Parathyroid adenoma (tissue), 2 donors: ENCODE measurements around the gene FAM53A.

Experiments
- H2AFZ ChIP-seq: fragments of 300-600 bp; sonication (generic); one replicate; pipeline ENCODE4 v1.7.0; 2017; ENCODE audit warnings: antibody characterized with exemption, mild to moderate bottlenecking
- H3K27ac ChIP-seq: fragments of 300-600 bp; sonication (generic); one replicate; pipeline ENCODE4 v1.7.0; 2017
- H3K27me3 ChIP-seq: fragments of 300-600 bp; sonication (generic); one replicate; pipeline ENCODE4 v1.7.0; 2017; ENCODE audit warnings: low read length; ENCODE audit not compliant: control insufficient read depth, insufficient read depth
- H3K36me3 ChIP-seq: fragments of 300-600 bp; sonication (generic); one replicate; pipeline ENCODE4 v1.7.0; 2017; ENCODE audit warnings: low read length; ENCODE audit not compliant: control insufficient read depth, insufficient read depth
- H3K4me1 ChIP-seq: fragments of 300-600 bp; sonication (generic); one replicate; pipeline ENCODE4 v1.7.0; 2017; ENCODE audit warnings: control low read depth
- H3K4me2 ChIP-seq: fragments of 300-600 bp; sonication (generic); one replicate; pipeline ENCODE4 v1.7.0; 2017; ENCODE audit warnings: low read length
- H3K4me3 ChIP-seq: fragments of 300-600 bp; sonication (generic); one replicate; pipeline ENCODE4 v1.7.0; 2017; ENCODE audit warnings: low read depth, low read length
- H3K79me2 ChIP-seq: fragments of 300-600 bp; sonication (generic); one replicate; pipeline ENCODE4 v1.7.0; 2017; ENCODE audit warnings: control low read depth
- H3K9ac ChIP-seq: fragments of 300-600 bp; sonication (generic); one replicate; pipeline ENCODE4 v1.7.0; 2017; ENCODE audit warnings: mild to moderate bottlenecking
- H3K9me3 ChIP-seq: fragments of 300-600 bp; sonication (generic); one replicate; pipeline ENCODE4 v1.7.0; 2017; ENCODE audit warnings: low read length; ENCODE audit not compliant: control insufficient read depth
- CTCF ChIP-seq: fragments of 300-600 bp; sonication (generic); IDR thresholded peaks from one replicate; pipeline ENCODE4 v1.7.0; 2017; ENCODE audit warnings: antibody characterized with exemption, mild to moderate bottlenecking
- donor health status: primary hyperparathyroidism.

Gene FAM53A

GRCh38 chr4:1683736-1684505, at the start of gene FAM53A:
Gene FAM53A, minus strand, starts transcription at chr4:1684313. Its CDS starts 15,572 bp downstream, at chr4:1668741.
- H3K9ac ChIP-seq = no peak within 1 kb of the TSS
- peak within 1 kb of the TSS; percentile 52 for H3K4me3 ChIP-seq
- no peaks in the 10 kb centered on the region for H3K9me3 ChIP-seq
- peak within 1 kb of the TSS; percentile 33 for H2AFZ ChIP-seq
- peak within 1 kb of the TSS; percentile 53 for H3K4me2 ChIP-seq
- no peaks in the 10 kb centered on the region for H3K79me2 ChIP-seq
- H3K27me3 ChIP-seq = no peaks in the 10 kb centered on the region
- H3K36me3 ChIP-seq = no peaks in the 10 kb centered on the region
- no peaks in the 10 kb centered on the region for H3K4me1 ChIP-seq
- no peak for TF ChIP-seq CTCF
- no peak within 1 kb of the TSS for H3K27ac ChIP-seq

- no peak for TF ChIP-seq CTCF
- Histone ChIP-seq H3K27ac (no peak overlapping the region), H3K36me3 (no peaks in the 10 kb centered on the region), H3K9ac (no peak overlapping the region), H3K4me2 (no peak overlapping the region), H2AFZ (no peak overlapping the region), H3K79me2 (peaks cover 2% of the 10 kb centered on the region), H3K27me3 (no peaks in the 10 kb centered on the region), H3K9me3 (no peaks in the 10 kb centered on the region), H3K4me1 (no peaks in the 10 kb centered on the region), H3K4me3 (no peak overlapping the region)
These were observed 48.8 kb upstream of the FAM53A start for GRCh38 chr4:1732911-1733310.

- no peak overlapping the region for H3K9ac ChIP-seq
- H3K4me3 ChIP-seq = no peak overlapping the region
- no peak overlapping the region for H3K4me2 ChIP-seq
- no peak overlapping the region for H2AFZ ChIP-seq
- peaks cover 2% of the 10 kb centered on the region for H3K4me1 ChIP-seq
- H3K79me2 ChIP-seq = peaks cover 2% of the 10 kb centered on the region
- H3K27me3 ChIP-seq = no peaks in the 10 kb centered on the region
- no peaks in the 10 kb centered on the region for H3K9me3 ChIP-seq
- H3K27ac ChIP-seq = no peak overlapping the region
- H3K36me3 ChIP-seq = no peaks in the 10 kb centered on the region
- no peak for TF ChIP-seq CTCF
These were observed 47.1 kb upstream of the FAM53A start for GRCh38 chr4:1731180-1731579.

- H3K36me3 ChIP-seq = no peaks in the 10 kb centered on the region
- H3K79me2 ChIP-seq = peaks cover 2% of the 10 kb centered on the region
These were observed 46.5 kb upstream of the FAM53A start for GRCh38 chr4:1730532-1731135.

More at GRCh38 chr4:1730532-1731135, 46.5 kb upstream of the FAM53A start:
- Histone ChIP-seq H3K4me2 (no peak overlapping the region), H3K4me3 (no peak overlapping the region), H3K4me1 (peaks cover 2% of the 10 kb centered on the region), H3K27ac (no peak overlapping the region), H3K9me3 (no peaks in the 10 kb centered on the region), H3K27me3 (no peaks in the 10 kb centered on the region), H2AFZ (no peak overlapping the region), H3K9ac (no peak overlapping the region)
- TF ChIP-seq CTCF = no peak
